Sigmoid colon (tissue), 7 donors: ENCODE measurements around the gene STK32B. TPM values are rescaled to one million over a fixed set of nuclear protein-coding genes. Genes with fewer than 3 reads are reported as not detected.
"Not testable (repeated sequence)": the region's sequence is repeated elsewhere in the genome, so short reads cannot be mapped to it uniquely, and the experiment has no call there.

Experiments
- DNase-seq: peaks from one replicate; pipeline ENCODE4 v3.0.0-alpha.2; 2019
- H3K27ac ChIP-seq, 4 donors: fragments of 200-600 bp; sonication (generic); one replicate each; pipeline ENCODE4 v1.5.1; 2016 to 2019; ENCODE audit warnings: mild to moderate bottlenecking in 1 of 4
- H3K27me3 ChIP-seq, 3 donors: fragments of 200-600 bp; sonication (generic); one replicate each; pipeline ENCODE4 v1.5.1; 2019; ENCODE audit warnings: mild to moderate bottlenecking in 1 of 3
- H3K36me3 ChIP-seq, 4 donors: fragments of 200-600 bp; sonication (generic); one replicate each; pipeline ENCODE4 v1.5.1; 2016 to 2019
- H3K4me1 ChIP-seq, 4 donors: fragments of 200-600 bp; sonication (generic); one replicate each; pipeline ENCODE4 v1.5.1; 2017 to 2019
- H3K4me3 ChIP-seq, 4 donors: fragments of 200-600 bp; sonication (generic); one replicate each; pipeline ENCODE4 v1.5.1; 2017 to 2019; ENCODE audit warnings: mild to moderate bottlenecking in 2 of 4, moderate library complexity in 1 of 4
- H3K9me3 ChIP-seq, 4 donors: fragments of 200-600 bp in 3 of 4; sonication (generic) in 3 of 4; one replicate each; pipeline versions ENCODE4 v1.5.1 to v1.6.1; 2013 to 2019
- CTCF ChIP-seq, 4 experiments: fragments of 450-650 bp in 3 of 4; fragments of 200-600 bp in 1 of 4; IDR thresholded peaks; one replicate each; pipeline ENCODE4 v1.5.1; 2016 to 2019; ENCODE audit warnings: antibody characterized with exemption in 4 of 4, mild to moderate bottlenecking in 3 of 4, moderate library complexity in 2 of 4
- EP300 ChIP-seq, 4 donors: sonication (generic); formaldehyde crosslinking; IDR thresholded peaks; one replicate each; pipeline ENCODE4 v1.6.1; 2017; ENCODE audit warnings: antibody characterized with exemption in 4 of 4
- POLR2A ChIP-seq, 2 donors: fragments of 450-650 bp; IDR thresholded peaks; one replicate each; pipeline ENCODE4 v1.6.1; 2016; ENCODE audit warnings: antibody characterized with exemption in 2 of 2, mild to moderate bottlenecking in 2 of 2, moderate library complexity in 2 of 2
- POLR2AphosphoS5 ChIP-seq, 4 donors: sonication (generic); formaldehyde crosslinking; IDR thresholded peaks; one replicate each; pipeline ENCODE4 v1.6.1; 2017; ENCODE audit warnings: antibody characterized with exemption in 4 of 4
- WGBS, 2 donors: extraction: QIAGEN DNeasy Blood & Tissue Kit; methylation state at CpG; one replicate each; pipeline ENCODE4 v1.1.7; 2013; 5-methylcytosine and 5-hydroxymethylcytosine counted together
- intact Hi-C: fragments of 100-400 bp; cut with DNase I; formaldehyde crosslinking; loops from one replicate; pipeline ENCODE4 v1.15.1; 2023
- polyA plus RNA-seq, 3 donors: library from polyadenylated mRNA; stranded (reverse); fragments of 200-250 nt; gene quantifications; one replicate each; pipeline ENCODE4 v1.2.3, GENCODE V29; 2013
- total RNA-seq, 4 donors: library from RNA; depleted of rRNA; stranded (reverse); fragments of >200 nt; gene quantifications; one replicate each; pipeline ENCODE4 v1.1.0, GENCODE V29; 2016
- donor health status: healthy with polysubstance abuse.
- donor health status: Bipolar disorder and iron deficiency.
- donor health status: healthy.

Gene STK32B
- total and polyA plus RNA-seq, 7 donors: 0.23 to 3.9 (median 1.8) TPM

DNA sequence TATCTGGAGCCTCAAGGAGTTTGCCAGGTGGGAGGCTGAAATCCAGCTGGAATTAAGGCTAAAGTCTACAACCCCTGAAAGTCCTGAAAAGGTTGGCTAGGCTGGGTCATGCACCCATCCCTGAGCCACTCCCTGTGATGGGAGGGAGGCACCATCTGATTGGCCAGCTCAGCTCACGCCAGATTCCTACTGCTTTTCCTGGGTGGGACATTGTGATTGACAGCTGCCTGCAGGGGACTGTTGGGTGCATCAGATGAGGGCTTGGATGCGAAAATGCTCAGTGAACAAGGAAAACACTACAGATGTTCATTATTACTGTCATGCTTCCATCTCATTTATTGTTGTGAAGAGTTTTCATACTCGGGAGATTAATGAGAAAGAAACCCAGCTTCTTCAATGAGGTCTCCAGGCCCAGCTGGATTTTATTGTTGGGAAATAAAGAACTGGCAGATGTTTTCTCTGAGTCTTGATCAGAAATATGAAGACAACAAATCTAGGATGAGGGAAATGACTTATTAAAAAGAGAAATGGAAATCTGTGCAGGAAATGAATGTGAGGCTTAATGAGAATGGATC, 185.9 kb downstream of the STK32B start:
- H3K4me1 ChIP-seq: no peaks in the 10 kb centered on the region
- H3K4me3 ChIP-seq: no peak overlapping the region
- TF ChIP-seq CTCF (IDR thresholded peaks at IDR 0.05) (no peak), EP300 (IDR thresholded peaks at IDR 0.05) (no peak), POLR2A (IDR thresholded peaks at IDR 0.05) (no peak), POLR2AphosphoS5 (IDR thresholded peaks at IDR 0.05) (no peak)
- H3K27ac ChIP-seq: no peak overlapping the region
- H3K9me3 ChIP-seq: no peaks in the 10 kb centered on the region
- 73 to 81% methylated on average over 3 of the region's 3 CpGs for WGBS, 2 donors
- H3K27me3 ChIP-seq: no peaks in the 10 kb centered on the region
- no peak for DNase-seq
- no peaks in the 10 kb centered on the region for H3K36me3 ChIP-seq
- intact Hi-C loops: no loop called here

DNA sequence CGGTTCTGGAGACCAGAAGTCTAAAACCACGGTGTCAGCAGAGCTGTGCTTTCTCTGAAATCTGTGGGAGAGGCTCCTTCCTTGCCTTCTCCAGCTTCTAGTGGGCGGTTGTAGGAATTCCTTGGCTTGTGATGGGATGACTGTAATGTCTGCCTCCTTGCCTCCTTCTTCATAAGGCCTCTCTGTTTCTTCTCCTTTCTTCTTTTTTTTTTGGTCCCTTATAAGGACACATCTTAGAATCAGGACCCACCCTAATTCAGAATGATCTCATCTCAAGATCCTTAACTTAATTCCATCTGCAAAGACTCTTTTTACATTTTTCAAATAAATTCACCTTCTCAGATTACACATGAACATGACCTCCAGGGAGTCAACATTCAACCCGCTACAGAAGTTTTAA, 186.9 kb downstream of the STK32B start:
- H3K27ac ChIP-seq: no peak overlapping the region
- TF ChIP-seq EP300 (IDR thresholded peaks at IDR 0.05) (no peak), CTCF (IDR thresholded peaks at IDR 0.05) (no peak), POLR2A (IDR thresholded peaks at IDR 0.05) (no peak), POLR2AphosphoS5 (IDR thresholded peaks at IDR 0.05) (no peak)
- 71 to 77% methylated on average over 4 of the region's 4 CpGs for WGBS, 2 donors
- H3K4me3 ChIP-seq: no peak overlapping the region
- H3K27me3 ChIP-seq: no peaks in the 10 kb centered on the region
- intact Hi-C loops: no loop called here
- DNase-seq: no peak
- no peaks in the 10 kb centered on the region for H3K36me3 ChIP-seq
- H3K4me1 ChIP-seq: no peaks in the 10 kb centered on the region
- H3K9me3 ChIP-seq: no peaks in the 10 kb centered on the region

DNA sequence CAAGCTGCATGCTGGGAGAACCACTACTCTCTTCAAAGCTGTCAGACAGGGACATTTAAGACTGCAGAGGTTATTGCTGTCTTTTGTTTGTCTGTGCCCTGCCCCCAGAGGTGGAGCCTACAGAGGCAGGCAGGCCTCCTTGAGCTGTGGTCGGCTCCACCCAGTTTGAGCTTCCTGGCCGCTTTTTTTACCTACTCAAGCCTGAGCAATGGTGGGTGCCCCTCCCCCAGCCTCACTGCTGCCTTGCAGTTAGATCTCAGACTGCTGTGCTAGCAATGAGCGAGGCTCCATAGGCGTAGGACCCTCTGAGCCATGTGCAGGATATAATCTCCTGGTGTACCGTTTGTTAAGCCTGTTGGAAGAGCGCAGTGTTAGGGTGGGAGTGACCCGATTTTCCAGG, 195.8 kb downstream of the STK32B start:
- H3K4me1 ChIP-seq, H3K4me3 ChIP-seq, H3K9me3 ChIP-seq, DNase-seq, H3K36me3 ChIP-seq, H3K27ac ChIP-seq, H3K27me3 ChIP-seq, intact Hi-C loops: not testable (repeated sequence)
- 76 to 80% methylated on average over 7 of the region's 7 CpGs for WGBS, 2 donors

DNA sequence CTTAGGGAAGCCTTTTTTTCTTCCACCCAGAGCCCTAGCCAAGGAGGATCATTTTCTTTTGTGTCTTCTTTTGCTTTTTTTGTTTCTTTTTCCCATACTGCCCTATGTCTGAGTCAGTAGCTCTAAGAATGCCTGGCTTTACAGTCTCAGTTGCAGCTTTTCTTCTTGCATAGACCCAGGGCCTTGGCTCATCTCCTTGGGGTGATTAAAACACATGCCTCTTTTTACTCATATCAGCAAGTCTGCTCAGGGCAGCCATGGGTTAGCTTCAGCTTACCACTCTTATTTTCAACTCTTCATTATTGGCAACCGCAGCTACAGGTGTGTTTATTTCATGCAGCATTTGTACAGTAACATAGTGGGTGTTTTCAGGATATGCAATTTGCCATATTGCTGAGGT, 196.5 kb downstream of the STK32B start:
- H3K36me3 ChIP-seq: no peaks in the 10 kb centered on the region
- intact Hi-C loops: no loop called here
- no peak overlapping the region for H3K4me3 ChIP-seq
- H3K27ac ChIP-seq: no peak overlapping the region
- no peak for DNase-seq
- no peaks in the 10 kb centered on the region for H3K9me3 ChIP-seq
- no peak for TF ChIP-seq CTCF (IDR thresholded peaks at IDR 0.05)
- no peak for TF ChIP-seq EP300 (IDR thresholded peaks at IDR 0.05)
- TF ChIP-seq POLR2A (IDR thresholded peaks at IDR 0.05): no peak
- TF ChIP-seq POLR2AphosphoS5 (IDR thresholded peaks at IDR 0.05): no peak
- H3K27me3 ChIP-seq: no peaks in the 10 kb centered on the region
- 96 to 97% methylated on average over 1 of the region's 1 CpG for whole genome bisulfite sequencing, 2 donors
- H3K4me1 ChIP-seq: no peaks in the 10 kb centered on the region

DNA sequence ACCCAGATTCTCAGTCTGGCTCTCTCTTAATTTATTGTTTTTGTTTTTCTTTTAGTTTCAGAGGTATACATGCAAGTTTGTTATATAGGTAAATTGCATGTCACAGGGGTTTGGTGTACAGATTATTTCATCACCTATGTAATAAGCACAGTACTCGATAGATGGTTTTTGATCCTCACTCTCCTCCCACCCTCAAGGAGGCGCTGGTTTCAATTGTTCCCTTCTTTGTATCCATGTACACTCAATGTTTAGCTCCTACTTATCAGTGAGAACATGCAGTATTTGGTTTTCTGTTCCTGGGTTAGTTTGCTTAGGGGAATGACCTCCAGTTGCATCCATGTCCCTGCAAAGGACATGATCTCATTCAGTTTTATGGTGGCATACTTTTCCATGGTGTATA, 198.4 kb downstream of the STK32B start:
- Histone ChIP-seq H3K36me3 (no peaks in the 10 kb centered on the region), H3K27ac (no peak overlapping the region), H3K4me1 (no peaks in the 10 kb centered on the region), H3K9me3 (no peaks in the 10 kb centered on the region), H3K4me3 (no peak overlapping the region), H3K27me3 (no peaks in the 10 kb centered on the region)
- 53 to 58% methylated on average over 2 of the region's 2 CpGs for WGBS, 2 donors
- DNase-seq: no peak
- TF ChIP-seq POLR2A (IDR thresholded peaks at IDR 0.05): no peak
- TF ChIP-seq CTCF (IDR thresholded peaks at IDR 0.05): no peak
- no peak for TF ChIP-seq EP300 (IDR thresholded peaks at IDR 0.05)
- no peak for TF ChIP-seq POLR2AphosphoS5 (IDR thresholded peaks at IDR 0.05)
- intact Hi-C loops: no loop called here

- not testable (repeated sequence) for H3K4me1 ChIP-seq
- 72 to 79% methylated on average over 5 of the region's 5 CpGs for WGBS, 2 donors
Measured at GRCh38 chr4:5250536-5250935, 199.3 kb downstream of the STK32B start.

More at GRCh38 chr4:5250536-5250935, 199.3 kb downstream of the STK32B start:
- H3K27me3 ChIP-seq, H3K27ac ChIP-seq, H3K9me3 ChIP-seq, intact Hi-C loops, DNase-seq, H3K36me3 ChIP-seq, H3K4me3 ChIP-seq: not testable (repeated sequence)
